Liver (tissue), 3 donors: ENCODE data around the gene NIT2.

ENCODE experiments used
- CTCF ChIP-seq: fragments of 150-350 bp; IDR thresholded peaks from 2 replicates; pipeline ENCODE4 v1.5.1; 2017; ENCODE audit warnings: improper control_type of control experiment, low read depth, low read length; ENCODE audit not compliant: missing input control
- RAD21 ChIP-seq, 2 donors: IDR thresholded peaks; 2 replicates each; pipeline ENCODE4 v1.6.1; 2016; ENCODE audit warnings: antibody characterized with exemption in 2 of 2, mild to moderate bottlenecking in 2 of 2
- REST ChIP-seq: IDR thresholded peaks from 2 replicates; pipeline ENCODE4 v1.6.1; 2016; ENCODE audit warnings: antibody characterized with exemption, mild to moderate bottlenecking
- SP1 ChIP-seq: IDR thresholded peaks from 2 replicates; pipeline ENCODE4 v1.6.1; 2018; ENCODE audit warnings: antibody characterized with exemption, mild to moderate bottlenecking
- TAF1 ChIP-seq: conservative IDR thresholded peaks from 2 replicates; pipeline ENCODE4 v1.6.1; 2016; ENCODE audit warnings: antibody characterized with exemption, mild to moderate bottlenecking
- TF ChIP-seq, protein P1 (sequence below): IDR thresholded peaks from 2 replicates; pipeline ENCODE4 v1.6.1; 2016; ENCODE audit warnings: antibody characterized with exemption
- donor health status: healthy.
- donor health status: healthy.

DNA sequence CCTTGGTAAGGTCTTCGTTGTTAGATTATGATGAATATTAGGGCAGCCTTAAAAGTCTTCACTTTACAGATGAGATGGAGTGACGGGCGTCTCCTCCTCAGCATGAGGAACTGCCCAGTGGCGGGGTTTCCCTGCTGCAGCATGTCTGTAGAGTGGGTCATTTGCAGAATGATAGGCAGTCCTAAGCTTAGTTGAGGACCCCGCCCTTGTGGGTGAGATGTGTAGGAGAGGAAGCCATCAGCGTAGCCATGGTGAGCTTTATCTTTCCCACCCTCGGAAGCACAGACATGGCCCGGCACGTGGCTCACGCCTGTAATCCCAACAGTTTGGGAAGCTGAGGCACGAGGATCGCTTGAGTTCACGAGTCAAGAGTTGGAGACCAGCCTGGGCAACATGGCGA lies 877 bp downstream of the NIT2 start:
- TF ChIP-seq CTCF: no peak
- no peak for TF ChIP-seq SP1
- TF ChIP-seq TAF1: no peak
- TF ChIP-seq REST: no peak
- no peak for TF ChIP-seq RAD21 (IDR thresholded peaks at IDR 0.05)
- TF ChIP-seq, protein P1, sequence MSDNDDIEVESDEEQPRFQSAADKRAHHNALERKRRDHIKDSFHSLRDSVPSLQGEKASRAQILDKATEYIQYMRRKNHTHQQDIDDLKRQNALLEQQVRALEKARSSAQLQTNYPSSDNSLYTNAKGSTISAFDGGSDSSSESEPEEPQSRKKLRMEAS: no peak
